Posterior vena cava (tissue), 2 donors: ENCODE results near the gene ZNF160. TPM values are rescaled to one million over a fixed set of nuclear protein-coding genes. Genes with fewer than 3 reads are reported as not detected.
"Not testable (repeated sequence)": the region's sequence is repeated elsewhere in the genome, so short reads cannot be mapped to it uniquely, and the experiment has no call there.

Experiments used
- DNase-seq: peaks from one replicate; pipeline ENCODE4 v3.0.0-alpha.2; 2020; ENCODE audit warnings: low spot score
- intact Hi-C, 2 donors: fragments of 100-400 bp; cut with DNase I; formaldehyde crosslinking; loops; one replicate each; pipeline versions ENCODE4 v1.14.1 to v1.14.2; 2022 to 2023
- total RNA-seq, 2 donors: library from RNA; stranded (reverse); fragmentation: NEBNext Ultra II Directional; extraction: Animal tissue kit (Norgen Biotek cat#: 25700); gene quantifications; one replicate each; pipeline ENCODE4 v1.2.1, GENCODE V29; 2021
- donor health status: DM: yes; HTN: yes; CAD: no.
- donor health status: DM: yes; HTN: yes; CAD: no.

Gene ZNF160
- total RNA-seq, 2 donors from 2014 or later, result 23.1 to 26.2 TPM

GRCh38 chr19:53096579-53096978, 6.6 kb downstream of the ZNF160 start:
- DNase-seq, intact Hi-C loops: not testable (repeated sequence)

- intact Hi-C loops, result no loop called here
- DNase-seq, result no peak
Measured at GRCh38 chr19:53094754-53095575, 8.3 kb downstream of the ZNF160 start.

- intact Hi-C loops, result no loop called here
- DNase-seq, result no peak
Measured at GRCh38 chr19:53092723-53093122, 10.5 kb downstream of the ZNF160 start.

GRCh38 chr19:53091413-53092254, 11.6 kb downstream of the ZNF160 start:
- no peak for DNase-seq

GRCh38 chr19:53088091-53088490, 15.1 kb downstream of the ZNF160 start:
- intact Hi-C loops, result loop anchor here in 1 of 2 donors (5.0 kb wide), 1 partner anchor 1344 kb away; no protein-coding TSS in a partner anchor

More at GRCh38 chr19:53091413-53092254, 11.6 kb downstream of the ZNF160 start:
- intact Hi-C loops, result no loop called here

GRCh38 chr19:53086949-53087348, 16.3 kb downstream of the ZNF160 start:
- no peak for DNase-seq
- intact Hi-C loops, result loop anchor here in 1 of 2 donors (5.0 kb wide), 1 partner anchor 1345 kb away; no protein-coding TSS in a partner anchor

More at GRCh38 chr19:53088091-53088490, 15.1 kb downstream of the ZNF160 start:
- DNase-seq, result no peak

- intact Hi-C loops, result loop anchor here in 1 of 2 donors (2.0 to 5.0 kb wide), 2 partner anchors 21 to 1347 kb away; no protein-coding TSS in a partner anchor
- no peak for DNase-seq
Measured at GRCh38 chr19:53085496-53085895, 17.7 kb downstream of the ZNF160 start.

- intact Hi-C loops, result no loop called here
- DNase-seq, result no peak
Measured at GRCh38 chr19:53082929-53083328, 20.3 kb downstream of the ZNF160 start.

- intact Hi-C loops, result no loop called here
- no peak for DNase-seq
Measured at GRCh38 chr19:53079313-53079924, 23.8 kb downstream of the ZNF160 start.

GRCh38 chr19:53078668-53079067, 24.6 kb downstream of the ZNF160 start:
- intact Hi-C loops, result no loop called here
- DNase-seq, result no peak

- DNase-seq, result no peak
- intact Hi-C loops, result no loop called here
Measured at GRCh38 chr19:53076984-53077383, 26.2 kb downstream of the ZNF160 start.

GRCh38 chr19:53068834-53069233, 34.4 kb downstream of the ZNF160 start:
- intact Hi-C loops, result no loop called here
- no peak for DNase-seq

GRCh38 chr19:53068199-53068598, 35.0 kb downstream of the ZNF160 start:
- intact Hi-C loops, result no loop called here
- DNase-seq, result no peak

GRCh38 chr19:53057904-53058580, 45.2 kb downstream of the ZNF160 start:
- intact Hi-C loops, result no loop called here
- peak; percentile 78 for DNase-seq

GRCh38 chr19:53055117-53055516, 48.1 kb downstream of the ZNF160 start:
- no peak for DNase-seq
- intact Hi-C loops, result no loop called here

GRCh38 chr19:53047379-53047778, 55.8 kb downstream of the ZNF160 start:
- no peak for DNase-seq
- intact Hi-C loops, result no loop called here

- intact Hi-C loops, result no loop called here
Measured at GRCh38 chr19:53045536-53045935, 57.7 kb downstream of the ZNF160 start.

GRCh38 chr19:53041366-53041765, 61.9 kb downstream of the ZNF160 start:
- intact Hi-C loops, result no loop called here
- no peak for DNase-seq

More at GRCh38 chr19:53045536-53045935, 57.7 kb downstream of the ZNF160 start:
- no peak for DNase-seq
